ENCODE measurements around the gene HDAC4.
A peak's percentile ranks its signal among the peaks of the same experiment; 100 is the strongest.

The HDAC4 gene

GRCh38 chr2:239323447-239323846, 77.4 kb downstream of the HDAC4 start:
- H3K4me3 ChIP-seq (ENCODE audit: low read length) = no peak overlapping the region
- no peak for DNase-seq (ENCODE audit: low read depth)
- no peak for TF ChIP-seq CTCF (conservative IDR thresholded peaks at IDR 0.05; ENCODE audit: low read depth, low read length)

- no peak for TF ChIP-seq CTCF (conservative IDR thresholded peaks at IDR 0.05; ENCODE audit: low read depth, low read length)
- no peak overlapping the region for H3K4me3 ChIP-seq (ENCODE audit: low read length)
- DNase-seq (ENCODE audit: low read depth) = no peak
Observed at GRCh38 chr2:239322416-239323086, 78.3 kb downstream of the HDAC4 start.

GRCh38 chr2:239321596-239322415, 79.0 kb downstream of the HDAC4 start:
- no peak for TF ChIP-seq CTCF (conservative IDR thresholded peaks at IDR 0.05; ENCODE audit: low read depth, low read length)
- no peak for DNase-seq (ENCODE audit: low read depth)
- H3K4me3 ChIP-seq (ENCODE audit: low read length) = no peak overlapping the region

GRCh38 chr2:239318790-239319661, 81.8 kb downstream of the HDAC4 start:
- TF ChIP-seq CTCF (conservative IDR thresholded peaks at IDR 0.05; ENCODE audit: low read depth, low read length) = no peak
- peak; percentile 36 for DNase-seq (ENCODE audit: low read depth)

GRCh38 chr2:239318151-239318611, 82.6 kb downstream of the HDAC4 start:
- TF ChIP-seq CTCF (conservative IDR thresholded peaks at IDR 0.05; ENCODE audit: low read depth, low read length) = no peak

More at GRCh38 chr2:239318790-239319661, 81.8 kb downstream of the HDAC4 start:
- peak overlapping the region; percentile 35 for H3K4me3 ChIP-seq (ENCODE audit: low read length)

GRCh38 chr2:239316562-239317465, 84.0 kb downstream of the HDAC4 start:
- no peak for DNase-seq (ENCODE audit: low read depth)
- H3K4me3 ChIP-seq (ENCODE audit: low read length) = no peak overlapping the region
- no peak for TF ChIP-seq CTCF (conservative IDR thresholded peaks at IDR 0.05; ENCODE audit: low read depth, low read length)

More at GRCh38 chr2:239318151-239318611, 82.6 kb downstream of the HDAC4 start:
- DNase-seq (ENCODE audit: low read depth) = no peak
- no peak overlapping the region for H3K4me3 ChIP-seq (ENCODE audit: low read length)

Measured in retinal pigment epithelial cell (primary cell).